Stimulated activated CD8-positive, alpha-beta memory T cell treated with anti-CD3 and anti-CD28 coated beads, Interleukin-7, amount 100 ng/mL, for 48 hours (primary cell): ENCODE results near the gene HSD3B7.
A peak's percentile ranks its signal among the peaks of the same experiment; 100 is the strongest.
"Not testable (repeated sequence)": the region's sequence is repeated elsewhere in the genome, so short reads cannot be mapped to it uniquely, and the experiment has no call there.

Source experiments
- DNase-seq, 2 donors: peaks; one replicate each; pipeline ENCODE4 v3.0.0-alpha.2; 2020; ENCODE audit warnings: low read depth in 1 of 2; ENCODE audit errors: extremely low read depth in 1 of 2

The HSD3B7 gene

DNA sequence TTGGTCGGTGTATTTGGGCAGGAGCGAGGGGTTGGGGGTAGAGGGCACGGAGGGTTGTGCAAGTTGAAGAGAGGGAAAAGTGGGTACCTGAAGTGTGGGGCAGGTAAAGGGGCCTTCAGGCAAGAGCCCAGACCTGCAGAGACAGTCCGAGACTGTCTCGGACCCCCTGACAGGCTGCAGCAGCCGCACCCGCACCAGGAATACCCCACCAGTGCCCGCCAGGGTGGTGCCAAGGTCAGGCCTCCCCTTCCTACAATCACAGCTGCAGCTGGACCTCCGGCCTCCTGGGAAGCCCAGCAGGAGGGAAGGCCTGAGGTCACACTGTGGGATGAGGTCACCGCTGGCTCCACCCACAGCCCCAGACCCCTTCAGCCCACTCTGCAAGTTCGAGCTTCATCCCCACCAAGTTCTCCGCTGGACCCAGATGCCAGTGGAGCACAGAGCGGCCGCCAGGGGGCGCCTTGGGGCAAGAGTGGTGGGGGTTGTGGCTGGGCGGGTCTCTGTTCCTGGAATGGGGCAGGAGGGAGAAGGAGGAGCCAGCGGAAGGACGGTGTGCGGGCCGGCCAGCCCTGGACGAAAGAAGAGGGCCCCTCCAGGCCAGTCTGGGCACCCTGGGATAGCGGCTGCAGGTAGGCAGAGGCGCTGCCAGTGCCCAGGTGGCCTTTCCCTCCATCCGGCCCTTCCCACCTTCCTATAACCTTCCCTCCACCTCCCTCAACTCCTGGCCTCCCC lies at the start of gene HSD3B7:
Gene HSD3B7 (plus strand): TSS at position 539 of the 732 bp plus-strand sequence. CDS start 452 bp downstream, outside the sequence.
- peak; percentile 56 to 61 for DNase-seq

DNA sequence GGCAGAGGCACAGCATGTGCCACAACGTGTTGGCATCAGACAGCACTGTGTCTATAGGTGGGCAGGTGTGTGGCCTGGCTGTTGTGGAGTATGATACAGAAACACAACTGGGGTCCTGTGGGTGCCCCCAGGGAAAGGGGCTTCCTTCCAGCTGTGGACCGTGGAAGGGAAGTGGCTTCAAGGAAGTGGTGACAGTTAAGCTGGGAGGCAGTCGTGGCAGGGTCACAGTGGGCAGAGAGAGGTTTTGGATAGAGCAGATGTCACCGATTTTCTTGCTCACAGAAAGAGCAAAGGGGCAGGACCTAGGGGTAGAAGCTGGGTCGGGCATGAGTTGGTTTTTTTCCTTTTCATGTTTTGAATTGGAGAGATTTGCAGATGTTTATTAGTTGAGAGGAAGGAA lies 47.3 kb upstream of the HSD3B7 start:
- DNase-seq, result no peak

- not testable (repeated sequence) for DNase-seq
Measured at GRCh38 chr16:30939571-30939970, 45.4 kb upstream of the HSD3B7 start.

DNA sequence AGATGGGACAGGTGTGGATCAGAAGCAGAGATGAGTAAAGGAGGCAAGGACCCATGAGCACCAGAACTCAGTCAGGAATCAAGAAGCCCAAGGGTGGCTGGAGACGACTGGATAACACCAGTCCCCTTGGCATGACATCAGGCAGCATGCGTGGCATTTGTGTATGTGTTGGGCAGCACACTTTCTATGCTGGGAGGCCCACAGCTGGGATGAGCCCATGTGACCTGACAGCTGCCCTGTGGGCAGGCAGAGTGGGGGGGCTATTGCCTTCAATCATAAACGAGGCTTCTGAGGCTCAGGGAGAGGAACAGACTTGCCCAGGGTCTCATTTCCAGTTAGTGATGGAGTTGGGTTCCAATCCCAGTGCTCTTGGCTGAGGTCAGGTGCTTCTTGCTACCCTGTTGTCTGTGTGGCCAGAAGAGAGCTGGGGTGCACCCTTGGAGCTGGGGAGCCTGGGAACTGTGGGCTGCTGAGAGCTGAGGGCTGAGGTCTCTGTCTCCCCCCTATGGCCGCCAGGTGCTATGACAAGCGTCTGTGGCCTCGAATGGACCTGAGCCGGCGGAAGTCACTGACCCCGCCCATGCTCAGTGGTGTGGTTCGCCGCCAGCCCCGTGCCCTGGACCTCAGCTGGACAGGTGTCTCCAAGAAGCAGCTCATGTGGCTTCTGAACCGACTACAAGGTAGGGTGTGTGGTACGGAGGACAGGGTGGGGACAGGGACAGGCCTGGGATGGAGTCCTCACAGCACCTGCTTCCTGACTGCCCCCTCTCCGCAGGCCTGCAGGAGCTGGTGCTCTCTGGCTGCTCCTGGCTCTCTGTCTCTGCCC lies 43.2 kb upstream of the HSD3B7 start:
- DNase-seq, result peak; percentile 50 to 57

DNA sequence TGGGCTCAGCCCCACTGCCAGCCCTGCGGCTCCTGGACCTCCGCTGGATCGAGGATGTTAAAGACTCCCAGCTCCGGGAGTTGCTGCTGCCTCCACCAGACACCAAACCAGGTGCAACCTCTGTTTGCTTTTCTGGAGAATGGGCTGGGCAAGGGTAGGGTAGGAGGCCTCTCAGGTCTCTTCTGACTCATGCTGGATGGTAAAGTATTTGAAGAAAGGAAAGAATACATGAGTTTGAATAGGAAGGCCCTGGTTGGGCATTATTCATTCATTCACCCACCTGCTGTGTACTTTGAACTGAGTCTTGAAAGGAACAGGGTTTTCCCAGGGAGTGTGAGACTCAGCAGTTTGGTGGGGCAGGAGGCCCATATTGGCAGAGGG lies 42.6 kb upstream of the HSD3B7 start:
- DNase-seq, result no peak

DNA sequence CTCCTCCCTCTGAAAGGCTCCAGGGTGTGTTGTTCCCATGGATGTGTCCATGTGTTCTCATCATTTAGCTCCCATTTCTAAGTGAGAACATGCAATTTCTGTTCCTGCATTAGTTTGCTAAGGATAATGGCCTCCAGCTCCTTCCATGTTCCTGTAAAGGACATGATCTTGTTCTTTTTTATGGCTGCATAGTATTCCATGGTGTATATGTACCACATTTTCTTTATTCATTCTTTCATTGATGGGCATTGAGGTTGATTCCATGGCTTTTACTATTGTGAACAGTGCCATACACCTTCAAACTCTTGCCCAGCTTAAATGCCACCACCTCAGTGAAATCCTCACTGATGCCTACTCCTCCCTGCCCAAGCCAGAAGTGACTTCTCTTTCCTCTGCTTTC lies 40.7 kb upstream of the HSD3B7 start:
- no peak for DNase-seq

- no peak for DNase-seq
Measured at GRCh38 chr16:30946671-30947540, 38.1 kb upstream of the HSD3B7 start.

GRCh38 chr16:30947541-30947858 lies 37.5 kb upstream of the HSD3B7 start:
- no peak for DNase-seq

DNA sequence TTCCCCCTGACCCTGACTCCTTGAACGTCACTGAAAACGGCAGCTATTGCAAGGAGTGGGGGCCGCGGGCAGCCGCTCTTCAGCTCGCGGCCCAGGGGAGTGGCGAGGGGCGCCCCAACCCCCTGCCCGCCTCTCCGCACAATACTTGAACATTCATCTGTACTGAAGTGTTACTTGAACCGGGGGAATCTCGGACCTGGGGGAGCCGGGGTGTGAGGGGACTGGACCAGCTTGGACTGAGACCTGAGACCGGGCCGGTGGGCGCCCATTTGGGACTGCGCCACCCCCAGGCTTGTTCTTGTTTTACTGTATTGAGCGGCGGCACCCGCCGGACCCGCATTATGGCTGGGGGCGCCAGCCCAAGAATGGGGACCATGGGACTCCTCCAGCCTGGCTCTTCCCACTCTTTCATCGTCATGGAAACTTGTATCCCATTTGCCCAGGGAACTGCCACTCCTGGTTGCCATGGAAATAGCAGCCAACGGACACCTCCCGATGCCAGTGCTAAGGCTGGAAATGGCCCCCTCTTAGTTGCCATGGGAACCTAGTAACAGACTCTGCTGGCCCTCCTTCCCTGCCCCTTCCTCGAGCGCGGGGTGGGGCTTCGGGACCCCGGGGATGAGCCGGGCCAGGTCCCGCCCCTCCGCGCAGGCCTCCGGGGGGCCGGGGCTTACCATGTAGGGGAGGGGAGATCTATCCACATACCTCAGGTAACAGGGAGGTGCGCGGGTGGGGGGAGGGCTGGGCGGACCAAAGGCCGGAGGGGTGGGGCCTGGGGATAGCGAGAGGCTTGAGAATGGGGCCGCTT lies 36.9 kb upstream of the HSD3B7 start:
- DNase-seq, result no peak

DNA sequence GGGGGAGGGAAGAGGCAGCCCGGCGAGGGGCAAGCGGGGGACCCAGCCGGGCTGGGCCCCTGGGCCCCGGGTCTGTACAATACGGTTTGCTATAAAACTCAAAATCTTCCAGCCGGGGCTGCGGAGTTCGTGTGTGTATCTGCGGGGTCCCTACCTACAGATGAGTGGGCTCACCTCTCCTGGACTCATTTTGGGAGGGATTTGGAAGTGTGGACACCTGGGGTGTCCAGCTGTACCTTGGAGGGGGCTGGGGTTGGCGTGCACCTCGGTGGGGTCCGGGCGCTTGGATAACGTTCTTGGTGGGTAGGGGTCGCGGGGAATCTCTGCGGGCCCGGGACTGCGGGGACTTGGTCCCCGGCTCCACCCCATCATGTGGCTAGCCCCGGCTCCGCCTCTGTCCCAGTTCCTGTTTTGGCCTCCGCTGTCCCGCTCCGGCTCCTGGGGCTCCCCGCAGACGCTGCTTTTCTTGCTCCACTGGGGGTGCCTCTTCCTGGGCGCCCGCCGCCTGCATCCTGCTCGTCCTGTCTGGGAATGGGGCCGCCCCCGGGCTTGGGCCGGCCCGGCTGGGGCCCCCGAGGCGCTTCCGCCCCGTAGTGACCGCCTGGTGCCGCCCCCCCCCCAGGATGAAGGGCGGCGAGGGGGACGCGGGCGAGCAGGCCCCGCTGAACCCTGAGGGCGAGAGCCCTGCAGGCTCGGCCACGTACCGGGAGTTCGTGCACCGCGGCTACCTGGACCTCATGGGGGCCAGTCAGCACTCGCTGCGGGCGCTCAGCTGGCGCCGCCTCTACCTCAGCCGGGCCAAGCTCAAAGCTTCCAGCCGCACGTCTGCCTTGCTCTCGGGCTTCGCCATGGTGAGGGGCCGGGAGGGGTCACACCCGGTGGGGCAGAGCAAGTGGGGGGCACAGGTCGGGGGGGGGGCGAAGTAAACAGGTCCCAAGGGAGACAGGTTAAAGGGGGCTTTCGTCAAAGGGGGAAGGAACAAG lies 36.0 kb upstream of the HSD3B7 start, which contains the start of gene ORAI3:
Gene ORAI3 (plus strand): TSS at position 402 of the 983 bp plus-strand sequence. CDS start 222 bp downstream, at position 624.
- no peak for DNase-seq

GRCh38 chr16:30949650-30950515 lies 35.1 kb upstream of the HSD3B7 start:
- DNase-seq, result no peak

DNA sequence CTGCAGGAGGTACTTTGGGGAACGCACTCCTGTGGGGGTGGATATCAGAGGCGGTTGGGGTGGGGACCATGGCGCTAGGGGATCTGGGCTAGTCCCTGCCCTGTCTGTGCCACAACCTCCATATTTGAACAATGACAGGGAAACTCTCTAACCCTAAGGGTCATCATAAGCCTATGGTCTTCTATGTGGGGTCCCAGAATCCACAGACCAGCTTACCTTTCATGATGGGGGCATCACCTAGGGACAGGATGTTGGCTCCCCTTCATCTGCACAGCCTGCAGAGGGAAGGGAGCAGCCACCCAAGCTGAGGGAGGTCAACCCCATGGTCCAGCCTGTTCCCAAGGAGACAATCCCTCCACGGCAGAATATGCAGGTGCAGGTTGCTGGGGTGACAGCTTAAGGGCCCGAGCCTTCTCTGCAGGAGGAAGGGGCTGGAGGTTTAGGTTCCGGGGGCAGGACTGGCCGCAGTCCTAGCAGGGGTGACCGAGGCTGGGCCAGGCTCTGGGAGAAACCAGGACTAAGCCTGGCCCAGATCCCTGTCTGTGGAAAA lies 34.4 kb upstream of the HSD3B7 start:
- no peak for DNase-seq

- DNase-seq, result no peak
Measured at GRCh38 chr16:30951193-30951592, 33.8 kb upstream of the HSD3B7 start.

DNA sequence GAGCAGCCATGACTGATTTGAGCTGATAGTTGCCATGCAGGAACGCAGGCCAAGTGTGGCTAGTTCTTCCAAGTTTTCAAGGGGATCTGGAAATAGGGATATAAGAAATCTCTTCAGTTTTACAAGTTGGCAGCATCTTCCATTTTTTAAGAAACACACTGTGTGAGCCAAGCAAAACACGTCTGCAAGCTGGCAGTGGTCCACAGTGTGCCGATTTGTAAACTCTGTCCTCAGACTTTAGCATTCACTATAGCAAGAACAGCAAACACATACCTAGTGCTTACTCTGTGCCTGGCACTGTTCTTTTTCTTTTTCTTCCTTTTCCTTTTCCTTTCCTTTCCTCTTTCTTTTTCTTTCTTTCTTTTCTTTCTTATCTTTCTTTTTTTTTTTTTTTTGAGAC lies 33.3 kb upstream of the HSD3B7 start:
- no peak for DNase-seq

DNA sequence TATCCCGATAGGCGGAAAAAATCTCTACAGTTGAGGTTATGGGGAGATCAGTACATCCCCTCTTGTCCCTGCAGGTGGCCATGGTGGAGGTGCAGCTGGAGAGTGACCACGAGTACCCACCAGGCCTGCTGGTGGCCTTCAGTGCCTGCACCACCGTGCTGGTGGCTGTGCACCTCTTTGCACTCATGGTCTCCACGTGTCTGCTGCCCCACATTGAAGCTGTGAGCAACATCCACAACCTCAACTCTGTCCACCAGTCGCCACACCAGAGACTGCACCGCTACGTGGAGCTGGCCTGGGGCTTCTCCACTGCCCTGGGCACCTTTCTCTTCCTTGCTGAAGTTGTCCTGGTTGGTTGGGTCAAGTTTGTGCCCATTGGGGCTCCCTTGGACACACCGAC lies 31.9 kb upstream of the HSD3B7 start:
- no peak for DNase-seq

DNA sequence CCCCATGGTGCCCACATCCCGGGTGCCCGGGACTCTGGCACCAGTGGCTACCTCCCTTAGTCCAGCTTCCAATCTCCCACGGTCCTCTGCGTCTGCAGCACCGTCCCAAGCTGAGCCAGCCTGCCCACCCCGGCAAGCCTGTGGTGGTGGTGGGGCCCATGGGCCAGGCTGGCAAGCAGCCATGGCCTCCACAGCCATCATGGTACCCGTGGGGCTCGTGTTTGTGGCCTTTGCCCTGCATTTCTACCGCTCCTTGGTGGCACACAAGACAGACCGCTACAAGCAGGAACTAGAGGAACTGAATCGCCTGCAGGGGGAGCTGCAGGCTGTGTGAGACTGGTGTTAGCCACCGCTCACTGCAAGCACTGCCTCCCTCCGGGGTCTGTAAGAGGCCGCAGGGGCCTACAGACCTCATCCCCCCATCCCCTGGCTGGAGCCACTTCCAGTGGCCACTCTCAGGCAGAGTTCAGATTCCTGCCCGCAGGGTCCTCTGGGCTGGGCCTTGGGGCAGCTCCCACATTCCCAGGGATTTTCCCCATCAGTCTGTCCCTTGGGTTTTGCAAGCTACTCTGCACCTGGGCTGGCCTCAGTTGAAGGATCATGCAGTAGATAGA lies 31.4 kb upstream of the HSD3B7 start:
- DNase-seq, result peak in 1 of 2 donors; percentile 44

DNA sequence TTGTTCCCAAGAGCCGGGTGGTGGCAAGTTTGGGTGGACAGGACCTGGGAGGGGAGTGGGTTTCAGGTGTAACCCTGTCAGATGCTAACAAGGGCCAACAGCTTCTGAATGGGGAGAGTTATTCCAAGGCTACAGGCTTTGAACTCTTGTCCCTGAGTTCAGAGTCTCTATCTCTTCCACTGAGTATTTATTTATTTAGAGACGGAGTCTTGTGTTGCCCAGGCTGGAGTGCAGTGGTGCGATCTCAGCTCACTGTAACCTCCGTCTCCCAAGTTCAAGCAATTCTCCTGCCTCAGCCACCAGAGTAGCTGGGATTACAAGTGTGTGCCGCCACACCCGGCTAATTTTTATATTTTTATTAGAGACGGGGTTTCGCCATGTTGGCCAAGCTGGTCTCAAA lies 30.0 kb upstream of the HSD3B7 start:
- no peak for DNase-seq
